ENCODE measurements around the gene PRR5.

Gene PRR5

DNA sequence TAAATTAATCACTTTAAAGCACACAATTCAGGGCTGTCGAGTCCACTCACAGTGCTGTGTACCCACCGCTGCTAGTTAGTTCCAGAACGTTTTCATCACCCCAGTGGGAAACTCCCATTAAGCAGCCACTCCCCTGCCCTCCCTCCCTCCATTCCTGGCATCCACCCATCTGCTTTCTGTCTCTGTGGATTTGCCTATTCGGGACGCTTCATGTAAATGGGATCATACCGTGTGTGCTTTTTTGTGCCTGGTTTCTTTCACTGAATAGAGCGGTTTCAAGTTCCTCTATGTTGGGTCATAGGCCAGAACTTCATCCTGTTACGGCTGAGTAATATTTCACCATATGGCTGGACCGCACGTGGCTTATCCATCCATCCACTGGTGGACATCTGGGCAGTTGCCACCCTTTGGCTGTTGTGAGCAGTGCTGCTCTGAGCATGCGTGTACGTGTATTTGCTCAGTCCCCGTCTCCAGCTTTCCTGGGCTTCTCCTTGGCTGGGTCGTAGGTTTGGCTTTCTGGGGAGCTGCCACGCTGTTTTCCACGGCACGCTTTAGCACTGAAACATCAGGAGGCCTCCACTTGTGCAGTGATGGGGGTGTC, 80.5 kb downstream of the PRR5 start:
- no peaks in the 10 kb centered on the region for H3K36me3 ChIP-seq (ENCODE audit: insufficient read depth, low read length)
- DNase-seq (ENCODE audit: low read depth, low spot score) = no peak
- no peak for TF ChIP-seq FOXP2 (optimal IDR thresholded peaks at IDR 0.05; ENCODE audit: control extremely low read depth, extremely low read length, insufficient read depth)
- TF ChIP-seq POLR2AphosphoS5 (IDR thresholded peaks at IDR 0.05; ENCODE audit: borderline replicate concordance, low read depth, low read length) = no peak
- no peak for TF ChIP-seq EZH2 (IDR thresholded peaks at IDR 0.05)
- no peak overlapping the region for H3K4me3 ChIP-seq
- no peaks in the 10 kb centered on the region for H3K9me3 ChIP-seq (ENCODE audit: low read depth, low read length)
- no peak overlapping the region for H3K27ac ChIP-seq
- no peak overlapping the region for H3K9ac ChIP-seq (ENCODE audit: insufficient read length)

DNA sequence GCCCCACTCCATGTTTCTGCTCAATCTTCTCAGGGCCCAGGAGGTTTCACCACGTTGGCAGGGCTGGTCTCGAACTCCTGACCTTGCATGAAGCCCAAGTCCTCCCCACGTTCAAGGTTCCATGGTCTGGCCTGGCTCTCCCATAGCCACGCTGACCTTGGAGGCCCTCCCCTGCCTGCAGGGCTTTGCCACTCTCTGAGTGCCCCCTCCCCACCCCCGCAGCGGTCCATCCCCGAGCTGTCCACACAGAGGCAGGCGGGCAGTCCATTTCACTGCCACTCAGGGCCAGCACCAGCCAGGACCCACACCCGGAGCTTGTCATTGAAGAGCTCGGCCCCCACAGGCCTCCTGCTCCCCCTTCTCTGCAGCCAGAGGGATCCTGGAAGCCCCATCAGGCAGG, 81.1 kb downstream of the PRR5 start:
- no peak overlapping the region for H3K4me3 ChIP-seq
- H3K27ac ChIP-seq = no peak overlapping the region
- TF ChIP-seq POLR2AphosphoS5 (IDR thresholded peaks at IDR 0.05; ENCODE audit: borderline replicate concordance, low read depth, low read length) (no peak), EZH2 (IDR thresholded peaks at IDR 0.05) (no peak), FOXP2 (optimal IDR thresholded peaks at IDR 0.05; ENCODE audit: control extremely low read depth, extremely low read length, insufficient read depth) (no peak)
- H3K9me3 ChIP-seq (ENCODE audit: low read depth, low read length) = no peaks in the 10 kb centered on the region
- no peak for DNase-seq (ENCODE audit: low read depth, low spot score)
- no peaks in the 10 kb centered on the region for H3K36me3 ChIP-seq (ENCODE audit: insufficient read depth, low read length)
- no peak overlapping the region for H3K9ac ChIP-seq (ENCODE audit: insufficient read length)

DNA sequence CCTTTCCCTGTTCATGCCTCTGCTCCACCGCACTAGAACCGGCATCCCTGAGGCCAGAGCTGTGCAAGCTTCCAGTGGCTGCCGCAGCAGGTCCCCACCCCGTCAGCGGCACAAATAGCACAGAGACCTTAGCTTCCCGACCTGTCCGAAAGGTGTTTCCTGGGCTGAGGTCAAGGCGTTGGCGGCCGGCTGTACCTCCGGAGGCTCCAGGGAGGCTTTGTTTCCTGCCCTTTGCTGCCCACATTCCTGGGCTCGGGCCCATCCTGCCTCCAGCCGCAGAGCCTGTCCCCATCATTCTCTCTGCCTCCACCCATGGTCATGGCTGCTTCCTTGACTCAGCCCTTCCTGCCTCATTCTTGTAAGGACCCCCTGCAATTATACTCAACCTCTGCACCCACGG, 81.6 kb downstream of the PRR5 start:
- H3K9me3 ChIP-seq (ENCODE audit: low read depth, low read length) = no peaks in the 10 kb centered on the region
- no peak overlapping the region for H3K27ac ChIP-seq
- no peak for DNase-seq (ENCODE audit: low read depth, low spot score)
- TF ChIP-seq FOXP2 (optimal IDR thresholded peaks at IDR 0.05; ENCODE audit: control extremely low read depth, extremely low read length, insufficient read depth) = no peak
- no peak for TF ChIP-seq POLR2AphosphoS5 (IDR thresholded peaks at IDR 0.05; ENCODE audit: borderline replicate concordance, low read depth, low read length)
- no peak for TF ChIP-seq EZH2 (IDR thresholded peaks at IDR 0.05)
- no peaks in the 10 kb centered on the region for H3K36me3 ChIP-seq (ENCODE audit: insufficient read depth, low read length)
- no peak overlapping the region for H3K4me3 ChIP-seq
- no peak overlapping the region for H3K9ac ChIP-seq (ENCODE audit: insufficient read length)

DNA sequence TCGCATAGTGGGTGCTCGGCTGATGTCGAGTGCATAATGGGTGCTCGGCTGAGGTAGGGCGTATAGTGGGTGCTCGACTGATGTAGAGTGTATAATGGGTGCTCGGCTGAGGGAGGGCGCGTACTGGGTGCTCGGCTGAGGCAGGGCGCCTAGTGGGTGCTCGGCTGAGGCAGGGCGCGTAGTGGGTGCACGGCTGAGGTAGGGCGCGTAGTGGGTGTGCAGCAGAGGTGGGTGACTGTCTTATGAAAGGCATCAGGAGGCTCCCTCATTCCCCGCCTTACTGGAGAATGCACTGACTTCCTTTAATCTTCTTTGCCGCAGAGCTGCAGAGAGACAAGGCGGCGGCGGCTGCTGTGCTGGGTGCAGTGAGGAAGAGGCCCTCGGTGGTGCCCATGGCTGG, 84.1 kb downstream of the PRR5 start:
- TF ChIP-seq FOXP2 (optimal IDR thresholded peaks at IDR 0.05; ENCODE audit: control extremely low read depth, extremely low read length, insufficient read depth) (no peak), EZH2 (IDR thresholded peaks at IDR 0.05) (no peak), POLR2AphosphoS5 (IDR thresholded peaks at IDR 0.05; ENCODE audit: borderline replicate concordance, low read depth, low read length) (no peak)
- DNase-seq (ENCODE audit: low read depth, low spot score) = no peak
- H3K36me3 ChIP-seq (ENCODE audit: insufficient read depth, low read length) = no peaks in the 10 kb centered on the region
- H3K4me3 ChIP-seq = no peak overlapping the region
- no peaks in the 10 kb centered on the region for H3K9me3 ChIP-seq (ENCODE audit: low read depth, low read length)
- no peak overlapping the region for H3K27ac ChIP-seq
- H3K9ac ChIP-seq (ENCODE audit: insufficient read length) = no peak overlapping the region

DNA sequence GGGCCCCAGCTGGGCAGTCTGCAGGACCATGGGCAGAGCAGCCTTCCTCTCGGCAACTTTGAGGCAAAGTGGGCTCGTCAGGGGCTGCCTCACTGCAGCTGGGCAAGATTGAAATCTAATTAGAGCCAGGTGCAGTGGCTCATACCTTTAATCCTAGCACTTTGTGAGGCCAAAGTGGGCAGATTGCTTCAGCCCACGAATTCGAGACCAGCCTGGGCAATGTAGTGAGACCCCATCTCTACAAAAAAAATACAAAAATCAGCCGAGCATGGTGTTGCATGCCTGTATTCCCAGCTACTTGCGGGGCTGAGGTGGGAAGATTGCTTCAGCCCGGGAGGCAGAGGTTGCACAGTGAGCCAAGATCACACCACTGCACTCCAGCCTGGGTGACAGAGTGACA, 84.6 kb downstream of the PRR5 start:
- TF ChIP-seq POLR2AphosphoS5 (IDR thresholded peaks at IDR 0.05; ENCODE audit: borderline replicate concordance, low read depth, low read length) = no peak
- no peak for TF ChIP-seq FOXP2 (optimal IDR thresholded peaks at IDR 0.05; ENCODE audit: control extremely low read depth, extremely low read length, insufficient read depth)
- no peak for TF ChIP-seq EZH2 (IDR thresholded peaks at IDR 0.05)
- Histone ChIP-seq H3K9ac (ENCODE audit: insufficient read length) (no peak overlapping the region), H3K4me3 (no peak overlapping the region), H3K9me3 (ENCODE audit: low read depth, low read length) (no peaks in the 10 kb centered on the region), H3K36me3 (ENCODE audit: insufficient read depth, low read length) (no peaks in the 10 kb centered on the region), H3K27ac (no peak overlapping the region)
- no peak for DNase-seq (ENCODE audit: low read depth, low spot score)
